Measurements from ENCODE around the gene CACNA1S.

The CACNA1S gene

GRCh38 chr1:201119206-201120197 lies 7.3 kb upstream of the CACNA1S start:
- H3K27ac ChIP-seq: no peak overlapping the region
- DNase-seq (ENCODE audit: low read depth, low spot score): no peak

- DNase-seq (ENCODE audit: low read depth, low spot score): no peak
- H3K27ac ChIP-seq: no peak overlapping the region
Measured at GRCh38 chr1:201116091-201116490, 3.9 kb upstream of the CACNA1S start.

GRCh38 chr1:201115390-201115937 lies 3.2 kb upstream of the CACNA1S start:
- H3K27ac ChIP-seq: no peak overlapping the region
- no peak for DNase-seq (ENCODE audit: low read depth, low spot score)

- H3K27ac ChIP-seq: no peak overlapping the region
- peak; percentile 68 for DNase-seq (ENCODE audit: low read depth, low spot score)
Measured at GRCh38 chr1:201114245-201115131, 2.3 kb upstream of the CACNA1S start.

- DNase-seq (ENCODE audit: low read depth, low spot score): no peak
Measured at GRCh38 chr1:201113451-201114244, 1.4 kb upstream of the CACNA1S start.

GRCh38 chr1:201112926-201113325 lies 700 bp upstream of the CACNA1S start:
- no peak overlapping the region for H3K27ac ChIP-seq
- no peak for DNase-seq (ENCODE audit: low read depth, low spot score)

More at GRCh38 chr1:201113451-201114244, 1.4 kb upstream of the CACNA1S start:
- H3K27ac ChIP-seq: no peak overlapping the region

- DNase-seq (ENCODE audit: low read depth, low spot score): no peak
- no peak overlapping the region for H3K27ac ChIP-seq
Measured at GRCh38 chr1:201111672-201112071, 554 bp downstream of the CACNA1S start.

GRCh38 chr1:201111156-201111555 lies 1.1 kb downstream of the CACNA1S start:
- DNase-seq (ENCODE audit: low read depth, low spot score): no peak
- H3K27ac ChIP-seq: no peak overlapping the region

GRCh38 chr1:201110616-201111015 lies 1.6 kb downstream of the CACNA1S start:
- H3K27ac ChIP-seq: no peak overlapping the region
- DNase-seq (ENCODE audit: low read depth, low spot score): no peak

GRCh38 chr1:201110138-201110537 lies 2.1 kb downstream of the CACNA1S start:
- no peak overlapping the region for H3K27ac ChIP-seq
- DNase-seq (ENCODE audit: low read depth, low spot score): no peak

- H3K27ac ChIP-seq: no peak overlapping the region
- no peak for DNase-seq (ENCODE audit: low read depth, low spot score)
Measured at GRCh38 chr1:201109651-201110050, 2.6 kb downstream of the CACNA1S start.

GRCh38 chr1:201108614-201109013 lies 3.6 kb downstream of the CACNA1S start:
- no peak overlapping the region for H3K27ac ChIP-seq
- no peak for DNase-seq (ENCODE audit: low read depth, low spot score)

GRCh38 chr1:201105688-201106087 lies 6.5 kb downstream of the CACNA1S start:
- DNase-seq (ENCODE audit: low read depth, low spot score): no peak
- H3K27ac ChIP-seq: no peak overlapping the region

GRCh38 chr1:201104141-201104540 lies 8.1 kb downstream of the CACNA1S start:
- no peak for DNase-seq (ENCODE audit: low read depth, low spot score)
- H3K27ac ChIP-seq: no peak overlapping the region

GRCh38 chr1:201103666-201104065 lies 8.6 kb downstream of the CACNA1S start:
- no peak overlapping the region for H3K27ac ChIP-seq
- DNase-seq (ENCODE audit: low read depth, low spot score): no peak

- DNase-seq (ENCODE audit: low read depth, low spot score): no peak
- no peak overlapping the region for H3K27ac ChIP-seq
Measured at GRCh38 chr1:201100169-201100930, 11.9 kb downstream of the CACNA1S start.

GRCh38 chr1:201098992-201099677 lies 13.1 kb downstream of the CACNA1S start:
- no peak for DNase-seq (ENCODE audit: low read depth, low spot score)
- H3K27ac ChIP-seq: no peak overlapping the region
